Heart right ventricle (tissue), 16 donors: ENCODE results near the gene R3HDM2. TPM values are rescaled to one million over a fixed set of nuclear protein-coding genes. Genes with fewer than 3 reads are reported as not detected.

ENCODE experiments used
- ATAC-seq, 8 donors: fragments of 200-7000 bp; cut with Tn5 transposase; one replicate each; pipeline ENCODE4 v1.9.1; 2020; ENCODE audit warnings: mild to moderate bottlenecking in 8 of 8, moderate library complexity in 8 of 8, moderate number of reproducible peaks in 1 of 8
- DNase-seq, 2 donors: peaks; one replicate each; pipeline ENCODE4 v3.0.0-alpha.2; 2020
- H3K27ac ChIP-seq, 10 donors: fragments of 200-600 bp; sonication (generic) in 2 of 10; one replicate each; pipeline versions ENCODE4 v1.5.0 to v1.8.0; 2020 to 2022; ENCODE audit warnings: mild to moderate bottlenecking in 3 of 10
- H3K27me3 ChIP-seq, 7 donors: fragments of 200-600 bp; one replicate each; pipeline ENCODE4 v1.8.0; 2021 to 2022; ENCODE audit warnings: mild to moderate bottlenecking in 2 of 7
- H3K36me3 ChIP-seq, 9 donors: fragments of 200-600 bp; sonication (generic) in 1 of 9; one replicate each; pipeline versions ENCODE4 v1.5.0 to v1.8.0; 2020 to 2022; ENCODE audit warnings: mild to moderate bottlenecking in 2 of 9
- H3K4me1 ChIP-seq, 9 donors: fragments of 200-600 bp; sonication (generic) in 1 of 9; one replicate each; pipeline versions ENCODE4 v1.5.0 to v1.8.0; 2020 to 2022; ENCODE audit warnings: mild to moderate bottlenecking in 4 of 9
- H3K4me3 ChIP-seq, 10 donors: fragments of 200-600 bp; sonication (generic) in 2 of 10; one replicate each; pipeline versions ENCODE4 v1.5.0 to v1.8.0; 2020 to 2022; ENCODE audit warnings: mild to moderate bottlenecking in 7 of 10, moderate library complexity in 2 of 10
- H3K9me3 ChIP-seq, 11 donors: fragments of 200-600 bp in 10 of 11; sonication (generic) in 2 of 11; one replicate each; pipeline versions ENCODE4 v1.5.0 to v1.8.0; 2013 to 2022; ENCODE audit warnings: mild to moderate bottlenecking in 2 of 11, control low read depth in 1 of 11, moderate library complexity in 1 of 11
- CTCF ChIP-seq, 9 donors: fragments of 200-600 bp; sonication (generic) in 2 of 9; IDR thresholded peaks; one replicate each; pipeline versions ENCODE4 v1.5.0 to v1.8.0; 2021 to 2022; ENCODE audit warnings: antibody characterized with exemption in 9 of 9, mild to moderate bottlenecking in 5 of 9, moderate library complexity in 1 of 9
- WGBS, 2 donors: extraction: QIAGEN DNeasy Blood & Tissue Kit; methylation state at CpG; one replicate each; pipeline ENCODE4 v1.1.7; 2013; ENCODE audit warnings: inconsistent platforms in 1 of 2; 5-methylcytosine and 5-hydroxymethylcytosine counted together
- intact Hi-C, 10 donors: fragments of 100-400 bp; cut with DNase I; formaldehyde crosslinking; loops; one replicate each; pipeline versions ENCODE4 v1.11.1 to v1.14.2; 2022
- polyA plus RNA-seq, 2 donors: library from polyadenylated mRNA; stranded (reverse); fragments of 200-250 nt; gene quantifications; one replicate each; pipeline ENCODE4 v1.2.3, GENCODE V29; 2013
- total RNA-seq, 10 donors: library from RNA; stranded (reverse); fragmentation: NEBNext Ultra II Directional in 3 of 10; extraction: Animal tissue kit (Norgen Biotek cat#: 25700) in 3 of 10; gene quantifications; one replicate each; pipeline versions ENCODE4 v1.2.1 to v1.2.4, GENCODE V29; 2021 to 2023
- donor health status: Arrhythmogenic right ventricular cardiomyopathy.
- donor health status: ischemic (EF 13 %, LVEDD 7.1; RV severe dilation, severe dysfunction).
- donor health status: healthy with polysubstance abuse.
- donor health status: DM: no; HTN: yes; CAD: no.
- donor health status: DM: no; HTN: no; CAD: no.
- donor health status: ischemic (EF 25% LVEDD 6.9; RV normal size, moderate dysfunction).
- donor health status: ischemic (EF 25% LVEDD 5.7; RV mildly dilated, moderate dysfunction).
- donor health status: healthy.
- donor health status: DM: yes; HTN: yes; CAD: no.
- donor health status: Ischemic cardiomyopathy.
- donor health status: ischemic (EF 35%, LVEDD 5.7; RV mildly dilated, moderate dysfunction).
- donor health status: nonischemic (EF 11% LVEDD 7.7; RV severe dilation, severe dysfunction).
- donor health status: DM: yes; HTN: yes; CAD: no.
- donor health status: PGD.
- donor health status: ischemic (EF 29% LVEDD 5.4; RV normal size, mild dysfunction).
- donor health status: nonischemic (EF 23%, LVEDD 6.1; RV moderate dilation, normal function).

Gene R3HDM2
- total and polyA plus RNA-seq, 12 donors: 15.5 to 107 (median 73.9) TPM

- Histone ChIP-seq H3K27ac (no peak overlapping the region), H3K27me3 (peaks cover 8 to 72% (median 56%) of the 10 kb centered on the region in 7 donors), H3K4me3 (peak overlapping the region in 2 of 10 donors; percentile 57 to 61), H3K9me3 (no peaks in the 10 kb centered on the region), H3K36me3 (peaks cover 0 to 32% (median 5%) of the 10 kb centered on the region in 9 donors), H3K4me1 (peaks cover 10 to 64% (median 46%) of the 10 kb centered on the region in 9 donors)
- intact Hi-C loops: loop anchor here in 2 of 10 donors (2.0 to 10.0 kb wide), 2 partner anchors 23 to 249 kb away; no protein-coding TSS in a partner anchor
- DNase-seq: no peak
- ATAC-seq: peak in 1 of 8 donors; percentile 0
- TF ChIP-seq CTCF (IDR thresholded peaks at IDR 0.05): no peak
- whole genome bisulfite sequencing, 2 donors: 16% methylated on average over 7 of the region's 7 CpGs
Observed at GRCh38 chr12:57215668-57216013, 215.2 kb downstream of the R3HDM2 start.

GRCh38 chr12:57215065-57215464 lies 215.8 kb downstream of the R3HDM2 start:
- DNase-seq (no peak), ATAC-seq (no peak)
- Histone ChIP-seq H3K27ac (no peak overlapping the region), H3K4me1 (peaks cover 10 to 60% (median 46%) of the 10 kb centered on the region in 9 donors), H3K36me3 (peaks cover 0 to 38% (median 5%) of the 10 kb centered on the region in 9 donors), H3K27me3 (peaks cover 8 to 66% (median 50%) of the 10 kb centered on the region in 7 donors), H3K4me3 (no peak overlapping the region), H3K9me3 (no peaks in the 10 kb centered on the region)
- intact Hi-C loops: loop anchor here in 2 of 10 donors (2.0 to 10.0 kb wide), 2 partner anchors 24 to 250 kb away; no protein-coding TSS in a partner anchor
- TF ChIP-seq CTCF (IDR thresholded peaks at IDR 0.05): no peak
- 37 to 40% methylated on average over 11 of the region's 11 CpGs for WGBS, 2 donors

- Histone ChIP-seq H3K4me1 (peaks cover 10 to 61% (median 48%) of the 10 kb centered on the region in 9 donors), H3K27ac (peak overlapping the region in 1 of 10 donors; percentile 49), H3K9me3 (no peaks in the 10 kb centered on the region), H3K27me3 (peaks cover 8 to 60% (median 43%) of the 10 kb centered on the region in 7 donors), H3K36me3 (peaks cover 0 to 44% (median 5%) of the 10 kb centered on the region in 9 donors), H3K4me3 (no peak overlapping the region)
- ATAC-seq (peak; percentile 29 to 80 (median 62)), DNase-seq (peak; percentile 64)
- intact Hi-C loops: loop anchor here in 6 of 10 donors (1.0 to 10.0 kb wide), 4 partner anchors 24 to 250 kb away; no protein-coding TSS in a partner anchor
- TF ChIP-seq CTCF (IDR thresholded peaks at IDR 0.05): peak; percentile 51 to 80 (median 73)
- WGBS, 2 donors: 2 to 4% methylated on average over 14 of the region's 14 CpGs
Observed at GRCh38 chr12:57214398-57214781, 216.5 kb downstream of the R3HDM2 start.

- WGBS, 2 donors: 66 to 71% methylated on average over 4 of the region's 4 CpGs
- H3K27me3 ChIP-seq: peaks cover 8 to 54% (median 38%) of the 10 kb centered on the region in 7 donors
- H3K9me3 ChIP-seq: no peaks in the 10 kb centered on the region
- H3K36me3 ChIP-seq: peaks cover 0 to 49% (median 5%) of the 10 kb centered on the region in 9 donors
- ATAC-seq: peak in 2 of 8 donors; percentile 2
- peaks cover 10 to 67% (median 50%) of the 10 kb centered on the region in 9 donors for H3K4me1 ChIP-seq
- intact Hi-C loops: loop anchor here in 8 of 10 donors (1.0 to 10.0 kb wide), 6 partner anchors 24 to 251 kb away; no protein-coding TSS in a partner anchor
- H3K4me3 ChIP-seq: no peak overlapping the region
- no peak for TF ChIP-seq CTCF (IDR thresholded peaks at IDR 0.05)
- DNase-seq: no peak
- peak overlapping the region in 2 of 10 donors; percentile 41 to 49 for H3K27ac ChIP-seq
Observed at GRCh38 chr12:57213763-57214397, 217.0 kb downstream of the R3HDM2 start.
